Aorta (tissue), 5 donors: ENCODE measurements around the gene DIPK1A. TPM values are rescaled to one million over a fixed set of nuclear protein-coding genes. Genes with fewer than 3 reads are reported as not detected.

Experiments
- ATAC-seq: fragments of 200-7000 bp; cut with Tn5 transposase; one replicate; pipeline ENCODE4 v1.9.1; 2022; ENCODE audit warnings: moderate library complexity; ENCODE audit not compliant: low FRiP score
- DNase-seq, 2 donors: peaks; one replicate each; pipeline ENCODE4 v3.0.0-alpha.2; 2020
- H3K27ac ChIP-seq, 2 donors: one replicate each; pipeline ENCODE4 v1.5.1; 2013; ENCODE audit warnings: low read length in 2 of 2, mild to moderate bottlenecking in 2 of 2, moderate library complexity in 2 of 2, control low read depth in 1 of 2, inconsistent platforms in 1 of 2, low read depth in 1 of 2
- H3K27me3 ChIP-seq, 2 donors: one replicate each; pipeline ENCODE4 v1.6.1; 2013; ENCODE audit warnings: control low read depth in 1 of 2, low read length in 1 of 2, mild to moderate bottlenecking in 1 of 2, moderate library complexity in 1 of 2; ENCODE audit not compliant: insufficient read depth in 2 of 2, control insufficient read depth in 1 of 2
- H3K36me3 ChIP-seq, 2 donors: one replicate each; pipeline ENCODE4 v1.6.1; 2013; ENCODE audit warnings: control low read depth in 1 of 2, low read length in 1 of 2, mild to moderate bottlenecking in 1 of 2; ENCODE audit not compliant: insufficient read depth in 2 of 2, control insufficient read depth in 1 of 2
- H3K4me1 ChIP-seq, 2 donors: one replicate each; pipeline ENCODE4 v1.6.1; 2013; ENCODE audit warnings: low read length in 2 of 2, control low read depth in 1 of 2, mild to moderate bottlenecking in 1 of 2, moderate library complexity in 1 of 2; ENCODE audit not compliant: insufficient read depth in 2 of 2, control insufficient read depth in 1 of 2
- H3K4me3 ChIP-seq, 2 donors: one replicate each; pipeline ENCODE4 v1.5.1; 2013; ENCODE audit warnings: low read length in 2 of 2, control low read depth in 1 of 2, mild to moderate bottlenecking in 1 of 2
- H3K9me3 ChIP-seq: one replicate; pipeline ENCODE4 v1.6.1; 2013; ENCODE audit warnings: mild to moderate bottlenecking, low read length; ENCODE audit not compliant: control insufficient read depth
- WGBS, 2 donors: extraction: QIAGEN DNeasy Blood & Tissue Kit; methylation state at CpG; one replicate each; pipeline ENCODE4 v1.1.7; 2013; 5-methylcytosine and 5-hydroxymethylcytosine counted together
- intact Hi-C, 2 donors: fragments of 100-400 bp; cut with DNase I; formaldehyde crosslinking; loops; one replicate each; pipeline versions ENCODE4 v1.14.2 to v1.15.0; 2022
- polyA plus RNA-seq, 2 donors: library from polyadenylated mRNA; stranded (reverse); fragments of 200-250 nt; gene quantifications; one replicate each; pipeline ENCODE4 v1.2.3, GENCODE V29; 2013
- total RNA-seq, 2 donors: library from RNA; stranded (reverse); fragmentation: NEBNext Ultra II Directional; extraction: Animal tissue kit (Norgen Biotek cat#: 25700); gene quantifications; one replicate each; pipeline ENCODE4 v1.2.1, GENCODE V29; 2021
- donor health status: healthy with polysubstance abuse.
- donor health status: Bipolar disorder and iron deficiency.
- donor health status: DM: no; HTN: no; CAD: no.
- donor health status: DM: no; HTN: no; CAD: no.
- donor health status: DM: yes; HTN: yes; CAD: no.

The DIPK1A gene
- total and polyA plus RNA-seq, 4 donors = 4.9 to 15.9 (median 10.8) TPM

GRCh38 chr1:92934395-92935378 is 26.6 kb downstream of the DIPK1A start:
- Histone ChIP-seq H3K4me1 (peaks cover 3 to 7% of the 10 kb centered on the region in 2 donors), H3K4me3 (no peak overlapping the region), H3K9me3 (no peaks in the 10 kb centered on the region), H3K36me3 (no peaks in the 10 kb centered on the region), H3K27me3 (no peaks in the 10 kb centered on the region), H3K27ac (peak overlapping the region in 1 of 2 donors; percentile 5)
- WGBS, 2 donors = 23 to 27% methylated on average over 5 of the region's 5 CpGs
- DNase-seq (peak in 1 of 2 donors; percentile 61), ATAC-seq (peak; percentile 63)
- intact Hi-C loops = no loop called here

GRCh38 chr1:92933459-92933858 is 27.8 kb downstream of the DIPK1A start:
- Histone ChIP-seq H3K4me1 (peaks cover 0 to 8% of the 10 kb centered on the region in 2 donors), H3K36me3 (no peaks in the 10 kb centered on the region), H3K27me3 (no peaks in the 10 kb centered on the region), H3K4me3 (no peak overlapping the region), H3K9me3 (no peaks in the 10 kb centered on the region), H3K27ac (peak overlapping the region in 1 of 2 donors; percentile 82)
- 19 to 28% methylated on average over 2 of the region's 2 CpGs for WGBS, 2 donors
- intact Hi-C loops = no loop called here
- ATAC-seq (no peak), DNase-seq (no peak)

GRCh38 chr1:92931691-92932090 is 29.6 kb downstream of the DIPK1A start:
- H3K36me3 ChIP-seq = no peaks in the 10 kb centered on the region

GRCh38 chr1:92929461-92929860 is 31.8 kb downstream of the DIPK1A start:
- Histone ChIP-seq H3K4me1 (peaks cover 0 to 4% of the 10 kb centered on the region in 2 donors), H3K27me3 (no peaks in the 10 kb centered on the region), H3K36me3 (no peaks in the 10 kb centered on the region), H3K27ac (no peak overlapping the region), H3K4me3 (no peak overlapping the region), H3K9me3 (no peaks in the 10 kb centered on the region)
- intact Hi-C loops = no loop called here
- no peak for ATAC-seq
- 23 to 38% methylated on average over 1 of the region's 1 CpG for whole genome bisulfite sequencing, 2 donors
- DNase-seq = no peak

More at GRCh38 chr1:92931691-92932090, 29.6 kb downstream of the DIPK1A start:
- intact Hi-C loops = no loop called here
- ATAC-seq (no peak), DNase-seq (no peak)
- H3K9me3 ChIP-seq = no peaks in the 10 kb centered on the region
- peaks cover 0 to 6% of the 10 kb centered on the region in 2 donors for H3K4me1 ChIP-seq
- no peak overlapping the region for H3K4me3 ChIP-seq
- no peak overlapping the region for H3K27ac ChIP-seq
- no peaks in the 10 kb centered on the region for H3K27me3 ChIP-seq
- 48 to 58% methylated on average over 4 of the region's 4 CpGs for WGBS, 2 donors

GRCh38 chr1:92927870-92928269 is 33.4 kb downstream of the DIPK1A start:
- Histone ChIP-seq H3K27ac (no peak overlapping the region), H3K4me1 (peaks cover 0 to 4% of the 10 kb centered on the region in 2 donors), H3K27me3 (no peaks in the 10 kb centered on the region), H3K9me3 (no peaks in the 10 kb centered on the region), H3K36me3 (no peaks in the 10 kb centered on the region), H3K4me3 (no peak overlapping the region)
- DNase-seq = no peak
- intact Hi-C loops = no loop called here
- no peak for ATAC-seq

GRCh38 chr1:92926873-92927272 is 34.4 kb downstream of the DIPK1A start:
- H3K27me3 ChIP-seq = no peaks in the 10 kb centered on the region
- ATAC-seq = no peak
- no peak for DNase-seq
- H3K4me1 ChIP-seq = peaks cover 0 to 4% of the 10 kb centered on the region in 2 donors
- WGBS, 2 donors = 100% methylated on average over 1 of the region's 1 CpG
- no peaks in the 10 kb centered on the region for H3K9me3 ChIP-seq
- no peak overlapping the region for H3K4me3 ChIP-seq
- intact Hi-C loops = no loop called here
- no peak overlapping the region for H3K27ac ChIP-seq
- no peaks in the 10 kb centered on the region for H3K36me3 ChIP-seq

- no peak for ATAC-seq
- WGBS, 2 donors = 91 to 95% methylated on average over 9 of the region's 9 CpGs
- intact Hi-C loops = no loop called here
These were observed 36.8 kb downstream of the DIPK1A start for GRCh38 chr1:92924501-92924900.

GRCh38 chr1:92923664-92924063 is 37.6 kb downstream of the DIPK1A start:
- DNase-seq (no peak), ATAC-seq (no peak)
- Histone ChIP-seq H3K9me3 (no peaks in the 10 kb centered on the region), H3K4me1 (no peaks in the 10 kb centered on the region), H3K36me3 (no peaks in the 10 kb centered on the region), H3K4me3 (no peak overlapping the region), H3K27ac (no peak overlapping the region), H3K27me3 (no peaks in the 10 kb centered on the region)
- 85 to 88% methylated on average over 4 of the region's 4 CpGs for WGBS, 2 donors
- intact Hi-C loops = no loop called here

More at GRCh38 chr1:92924501-92924900, 36.8 kb downstream of the DIPK1A start:
- no peaks in the 10 kb centered on the region for H3K27me3 ChIP-seq
- no peak overlapping the region for H3K27ac ChIP-seq
- no peaks in the 10 kb centered on the region for H3K4me1 ChIP-seq
- H3K9me3 ChIP-seq = no peaks in the 10 kb centered on the region
- H3K4me3 ChIP-seq = no peak overlapping the region
- no peaks in the 10 kb centered on the region for H3K36me3 ChIP-seq
- no peak for DNase-seq
